ENCODE measurements around the gene D2HGDH. TPM values are rescaled to one million over a fixed set of nuclear protein-coding genes. Genes with fewer than 3 reads are reported as not detected.

Gene D2HGDH
- total RNA-seq, 1 experiment from 2014 or later, result 46.3 TPM

DNA sequence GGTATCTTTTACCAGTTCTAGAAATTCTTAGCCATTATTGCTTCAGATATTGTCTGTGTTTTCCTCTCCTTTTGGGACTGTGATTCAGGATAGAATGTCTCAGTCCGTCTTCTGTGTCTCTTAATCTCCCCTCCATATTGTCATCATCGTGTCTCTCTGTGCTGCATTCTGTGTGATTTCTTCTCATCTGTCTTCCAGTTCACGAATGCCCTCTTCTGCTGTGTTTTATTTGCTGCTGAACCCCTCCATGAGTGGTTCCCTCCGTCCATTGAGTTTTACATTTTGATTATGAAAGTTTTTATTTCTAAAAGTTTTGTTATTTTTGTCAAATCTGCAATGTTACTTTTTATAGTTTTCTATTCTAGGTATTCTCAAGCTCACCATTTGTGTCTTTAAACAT, 11.7 kb downstream of the D2HGDH start:
- no TSS peak for BruUV-seq (replicated peaks)
- no peak overlapping the region for H3K4me2 ChIP-seq (ENCODE audit: low read length)
- RAD21 ChIA-PET (ENCODE audit: low non-redundant PET in 1 of 2, low total read pairs in 2 of 2, uncharacterized antibody in 2 of 2, unreplicated experiment in 2 of 2), result no interaction called here
- H3K9ac ChIP-seq (ENCODE audit: low read length), result no peak overlapping the region
- H3K36me3 ChIP-seq (ENCODE audit: control insufficient read depth in 1 of 2, insufficient read depth in 2 of 2, low read length in 2 of 2), result peaks cover 8 to 11% of the 10 kb centered on the region in 2 experiments; a peak in 3 of 4 replicates
- CTCF ChIA-PET, result no interaction called here
- intact Hi-C loops (cut with micrococcal nuclease), result no loop called here
- no peak overlapping the region for H3K27ac ChIP-seq (ENCODE audit: low read depth, low read length)
- H3K9me2 ChIP-seq (ENCODE audit: insufficient read depth), result no peaks in the 10 kb centered on the region
- no peak overlapping the region for H3K4me3 ChIP-seq (replicated peaks in 1 of 2; ENCODE audit: low read depth in 1 of 2, low read length in 2 of 2)
- ATAC-seq, result no peak
- no peak for DNase-seq (ENCODE audit: low read depth, low spot score)
- H3K9me3 ChIP-seq (ENCODE audit: control insufficient read depth in 1 of 2, insufficient read depth in 1 of 2, low read depth in 1 of 2, low read length in 2 of 2), result no peaks in the 10 kb centered on the region
- no peaks in the 10 kb centered on the region for H4K20me1 ChIP-seq (ENCODE audit: insufficient read depth)
- TF ChIP-seq, protein P1, sequence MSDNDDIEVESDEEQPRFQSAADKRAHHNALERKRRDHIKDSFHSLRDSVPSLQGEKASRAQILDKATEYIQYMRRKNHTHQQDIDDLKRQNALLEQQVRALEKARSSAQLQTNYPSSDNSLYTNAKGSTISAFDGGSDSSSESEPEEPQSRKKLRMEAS (IDR thresholded peaks at IDR 0.05), result no peak
- no peaks in the 10 kb centered on the region for H3K79me2 ChIP-seq (ENCODE audit: insufficient read depth, low read length)
- H2AFZ ChIP-seq (ENCODE audit: low read depth, low read length, poor library complexity, severe bottlenecking), result no peak overlapping the region
- no peaks in the 10 kb centered on the region for H3K27me3 ChIP-seq (ENCODE audit: insufficient read depth, low read length)
- H3K4me1 ChIP-seq (ENCODE audit: control insufficient read depth in 1 of 2, insufficient read depth in 2 of 2, low read length in 2 of 2), result no peaks in the 10 kb centered on the region
- POLR2A ChIA-PET, result no interaction called here

DNA sequence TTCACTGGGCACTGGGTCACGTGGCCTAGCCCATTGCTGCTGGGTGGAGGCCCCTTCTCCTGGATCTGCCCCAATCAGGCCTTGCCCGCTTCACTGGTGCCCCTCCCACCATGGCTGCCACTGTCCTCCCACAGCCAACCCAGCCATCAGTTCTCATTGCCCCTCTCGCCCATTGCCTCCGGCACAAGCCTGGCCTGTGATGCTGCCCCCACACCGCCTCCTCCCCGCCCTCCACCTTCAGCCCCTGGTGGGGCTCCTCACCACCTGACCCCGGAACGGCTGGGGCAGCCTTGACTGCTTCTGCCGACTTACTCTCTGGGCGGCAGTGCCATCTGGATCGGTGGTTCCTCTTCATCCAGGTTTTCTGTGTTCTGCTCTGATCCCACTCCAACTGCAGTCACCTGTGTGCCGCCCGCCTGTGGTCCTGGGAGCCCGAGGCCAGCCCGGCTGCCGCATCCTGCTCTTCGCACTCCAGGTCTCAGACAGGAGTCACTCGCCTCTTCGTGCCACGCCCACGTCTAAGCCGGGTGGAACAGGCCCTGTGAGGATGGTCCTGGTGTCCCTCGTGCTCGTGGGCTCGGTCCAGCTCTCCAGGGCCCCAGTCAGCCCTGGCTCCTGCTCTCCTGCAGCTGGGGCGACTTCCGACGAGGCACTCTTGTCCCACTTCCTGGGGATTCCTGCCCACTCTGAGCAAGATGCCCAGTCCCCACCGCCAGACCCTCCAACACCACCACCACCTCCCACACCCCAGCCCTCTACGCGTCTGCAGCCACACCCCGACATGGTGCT, 14.2 kb downstream of the D2HGDH start:
- H3K4me2 ChIP-seq (ENCODE audit: low read length), result no peak overlapping the region
- no peak for DNase-seq (ENCODE audit: low read depth, low spot score)
- no peaks in the 10 kb centered on the region for H3K27me3 ChIP-seq (ENCODE audit: insufficient read depth, low read length)
- H3K79me2 ChIP-seq (ENCODE audit: insufficient read depth, low read length), result no peaks in the 10 kb centered on the region
- no peak overlapping the region for H2AFZ ChIP-seq (ENCODE audit: low read depth, low read length, poor library complexity, severe bottlenecking)
- no peak overlapping the region for H3K27ac ChIP-seq (ENCODE audit: low read depth, low read length)
- no peak overlapping the region for H3K4me3 ChIP-seq (replicated peaks in 1 of 2; ENCODE audit: low read depth in 1 of 2, low read length in 2 of 2)
- H3K9me3 ChIP-seq (ENCODE audit: control insufficient read depth in 1 of 2, insufficient read depth in 1 of 2, low read depth in 1 of 2, low read length in 2 of 2), result no peaks in the 10 kb centered on the region
- peaks cover 8 to 11% of the 10 kb centered on the region in 2 experiments; a peak in 3 of 4 replicates for H3K36me3 ChIP-seq (ENCODE audit: control insufficient read depth in 1 of 2, insufficient read depth in 2 of 2, low read length in 2 of 2)
- H3K9me2 ChIP-seq (ENCODE audit: insufficient read depth), result no peaks in the 10 kb centered on the region
- ChIA-PET CTCF (no interaction called here), RAD21 (ENCODE audit: low non-redundant PET in 1 of 2, low total read pairs in 2 of 2, uncharacterized antibody in 2 of 2, unreplicated experiment in 2 of 2) (no interaction called here), POLR2A (no interaction called here)
- H4K20me1 ChIP-seq (ENCODE audit: insufficient read depth), result no peaks in the 10 kb centered on the region
- H3K4me1 ChIP-seq (ENCODE audit: control insufficient read depth in 1 of 2, insufficient read depth in 2 of 2, low read length in 2 of 2), result no peaks in the 10 kb centered on the region
- no TSS peak for BruUV-seq (replicated peaks)
- no peak overlapping the region for H3K9ac ChIP-seq (ENCODE audit: low read length)
- no peak for ATAC-seq
- TF ChIP-seq JUND (IDR thresholded peaks at IDR 0.05), result no peak
- no peak for TF ChIP-seq SRF (IDR thresholded peaks at IDR 0.05; ENCODE audit: low read depth)
- TF ChIP-seq EZH2phosphoT487 (IDR thresholded peaks at IDR 0.05; ENCODE audit: borderline replicate concordance), result no peak
- TF ChIP-seq ZBTB33 (IDR thresholded peaks at IDR 0.05; ENCODE audit: extremely low read depth, insufficient replicate concordance, low read length), result no peak
- no peak for TF ChIP-seq SP1 (IDR thresholded peaks at IDR 0.05; ENCODE audit: low read depth)
- no peak for TF ChIP-seq EZH2 (IDR thresholded peaks at IDR 0.05)
- TF ChIP-seq ZNF274 (IDR thresholded peaks at IDR 0.05; ENCODE audit: low read depth, low read length), result no peak
- TF ChIP-seq CTCF (IDR thresholded peaks at IDR 0.05 in 2 of 3, conservative IDR thresholded peaks at IDR 0.05 in 1 of 3; ENCODE audit: borderline replicate concordance in 1 of 3, insufficient read depth in 1 of 3, low read depth in 2 of 3, low read length in 2 of 3), result no peak
- TF ChIP-seq EGR1 (IDR thresholded peaks at IDR 0.05; ENCODE audit: low read depth), result no peak
- TF ChIP-seq POLR2A (IDR thresholded peaks at IDR 0.05; ENCODE audit: borderline replicate concordance, extremely low read depth, insufficient read depth, insufficient read length), result no peak
- no peak for TF ChIP-seq RAD21 (IDR thresholded peaks at IDR 0.05; ENCODE audit: low read depth)
- TF ChIP-seq CEBPB (IDR thresholded peaks at IDR 0.05; ENCODE audit: low read depth), result no peak
- no peak for TF ChIP-seq ZFX (IDR thresholded peaks at IDR 0.05)
- TF ChIP-seq ELF1 (IDR thresholded peaks at IDR 0.05; ENCODE audit: borderline replicate concordance, low read depth), result no peak
- TF ChIP-seq SIN3A (IDR thresholded peaks at IDR 0.05; ENCODE audit: low read depth), result no peak
- TF ChIP-seq, protein P1 (IDR thresholded peaks at IDR 0.05), result no peak
- TF ChIP-seq CBX3 (IDR thresholded peaks at IDR 0.05; ENCODE audit: low read depth), result no peak
- intact Hi-C loops (cut with micrococcal nuclease), result no loop called here
